ENCODE data around the gene CACHD1.
"Not testable (repeated sequence)": the region's sequence is repeated elsewhere in the genome, so short reads cannot be mapped to it uniquely, and the experiment has no call there.

Gene CACHD1

GRCh38 chr1:64701886-64702285, 232.0 kb downstream of the CACHD1 start:
- DNase-seq (ENCODE audit: low read depth): no peak

GRCh38 chr1:64702670-64703069, 232.7 kb downstream of the CACHD1 start:
- DNase-seq (ENCODE audit: low read depth): not testable (repeated sequence)

- DNase-seq (ENCODE audit: low read depth): no peak
Measured at GRCh38 chr1:64703600-64703999, 233.7 kb downstream of the CACHD1 start.

GRCh38 chr1:64705591-64705990, 235.7 kb downstream of the CACHD1 start:
- no peak for DNase-seq (ENCODE audit: low read depth)

- DNase-seq (ENCODE audit: low read depth): no peak
Measured at GRCh38 chr1:64711266-64711665, 241.3 kb downstream of the CACHD1 start.

GRCh38 chr1:64712049-64712448, 242.1 kb downstream of the CACHD1 start:
- DNase-seq (ENCODE audit: low read depth): no peak

GRCh38 chr1:64715186-64715585, 245.3 kb downstream of the CACHD1 start:
- no peak for DNase-seq (ENCODE audit: low read depth)

GRCh38 chr1:64721135-64721534, 251.2 kb downstream of the CACHD1 start:
- no peak for DNase-seq (ENCODE audit: low read depth)

- DNase-seq (ENCODE audit: low read depth): no peak
Measured at GRCh38 chr1:64721576-64722145, 251.7 kb downstream of the CACHD1 start.

GRCh38 chr1:64727861-64728260, 257.9 kb downstream of the CACHD1 start:
- DNase-seq (ENCODE audit: low read depth): no peak

- no peak for DNase-seq (ENCODE audit: low read depth)
Measured at GRCh38 chr1:64733581-64734286, 263.8 kb downstream of the CACHD1 start.

GRCh38 chr1:64734287-64734652, 264.3 kb downstream of the CACHD1 start:
- no peak for DNase-seq (ENCODE audit: low read depth)

GRCh38 chr1:64740687-64741086, 270.8 kb downstream of the CACHD1 start:
- not testable (repeated sequence) for DNase-seq (ENCODE audit: low read depth)
